ENCODE results near the gene CACNA2D1.

The CACNA2D1 gene

DNA sequence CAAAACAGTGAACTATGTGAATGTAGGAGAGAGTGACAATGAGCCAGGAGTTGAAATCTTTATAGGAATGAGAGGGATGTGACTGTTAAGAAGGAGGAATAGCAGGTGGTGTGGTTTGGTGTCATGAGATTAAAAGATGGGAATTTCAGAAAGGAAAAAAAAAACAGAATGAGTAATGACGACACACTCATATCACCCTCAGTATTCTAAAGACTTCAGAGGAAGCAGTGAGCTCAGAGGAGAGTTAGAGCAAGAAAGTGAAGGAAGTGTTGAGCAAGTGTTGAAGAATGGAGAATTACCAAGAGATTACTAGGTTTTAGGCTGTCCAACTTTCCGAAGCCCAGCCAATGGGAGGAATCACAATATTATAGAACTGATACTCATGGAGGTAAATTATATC, 453.2 kb downstream of the CACNA2D1 start:
- DNase-seq (ENCODE audit: low read depth in 2 of 2) = peak in 1 of 2 experiments; percentile 4

DNA sequence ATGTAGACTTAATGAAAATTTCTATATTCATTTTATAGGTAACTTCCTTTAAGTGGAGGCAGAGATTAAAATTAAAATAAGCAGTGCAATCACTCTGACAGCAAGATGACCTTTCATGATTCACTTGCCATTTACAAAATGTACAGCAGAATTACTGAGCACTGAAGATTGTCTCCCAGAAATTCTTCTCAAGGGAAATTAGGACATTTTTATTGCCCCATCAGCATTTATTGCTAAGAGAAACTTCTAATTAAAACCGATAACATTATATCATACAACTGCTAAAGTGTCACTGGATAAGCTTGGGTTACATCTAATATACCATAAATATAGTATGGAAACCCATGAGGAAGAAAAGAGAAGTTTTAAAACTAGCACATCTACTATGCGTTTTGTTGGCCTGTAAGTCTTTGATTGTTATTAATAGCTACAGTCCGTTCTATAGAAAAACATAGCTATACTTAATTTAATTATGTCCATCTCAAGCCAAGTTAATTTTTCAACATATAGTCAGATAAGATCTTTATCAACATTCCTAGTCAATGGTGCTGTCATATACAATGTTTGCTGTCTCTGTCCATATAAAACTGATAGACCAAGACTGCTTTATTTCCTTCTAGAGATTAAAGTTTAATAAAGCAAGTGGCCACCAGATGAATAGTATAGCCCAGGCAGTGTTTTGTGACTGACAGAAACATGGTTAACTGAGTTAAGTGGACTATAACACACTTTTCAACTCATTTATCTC, 456.7 kb downstream of the CACNA2D1 start:
- DNase-seq (ENCODE audit: low read depth in 2 of 2) = no peak

DNA sequence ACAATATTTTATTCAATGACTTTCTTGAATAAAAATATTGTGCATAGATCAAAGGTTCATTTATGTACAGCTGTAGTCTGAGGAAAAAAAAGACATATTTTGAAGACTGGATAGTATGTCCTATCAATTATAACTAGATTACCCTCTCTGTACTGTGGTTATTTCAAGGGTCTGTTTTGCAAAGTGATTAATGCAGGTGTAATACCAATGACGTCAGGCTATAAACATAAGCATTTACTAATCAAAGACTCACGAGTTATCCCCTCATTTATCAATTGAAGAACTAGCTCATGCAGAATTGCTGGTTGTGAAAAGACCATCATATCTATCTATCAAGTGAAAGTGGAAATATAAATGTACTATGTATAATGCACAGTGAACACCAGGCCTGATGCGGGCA, 460.2 kb downstream of the CACNA2D1 start:
- no peak for DNase-seq (ENCODE audit: low read depth in 2 of 2)

DNA sequence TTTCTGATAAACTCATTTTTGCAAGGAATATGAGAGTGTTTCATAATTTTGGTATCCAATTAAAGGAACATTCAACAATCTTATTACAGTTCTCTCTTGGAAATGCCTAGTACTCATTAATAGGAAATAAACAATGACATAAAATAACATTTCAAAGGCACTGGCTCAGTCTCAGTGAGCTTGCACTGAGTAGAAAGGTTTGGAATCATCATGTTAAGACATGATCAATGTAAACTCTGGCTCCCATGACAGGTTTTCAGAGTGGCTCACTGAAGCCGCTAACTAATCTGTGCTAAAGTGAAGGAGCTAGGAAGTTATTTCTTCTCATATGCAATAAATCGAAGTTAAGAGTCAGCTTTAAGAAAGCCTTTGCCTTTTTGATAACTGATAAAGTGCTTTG, 470.5 kb downstream of the CACNA2D1 start:
- DNase-seq (ENCODE audit: low read depth in 2 of 2) = no peak

DNA sequence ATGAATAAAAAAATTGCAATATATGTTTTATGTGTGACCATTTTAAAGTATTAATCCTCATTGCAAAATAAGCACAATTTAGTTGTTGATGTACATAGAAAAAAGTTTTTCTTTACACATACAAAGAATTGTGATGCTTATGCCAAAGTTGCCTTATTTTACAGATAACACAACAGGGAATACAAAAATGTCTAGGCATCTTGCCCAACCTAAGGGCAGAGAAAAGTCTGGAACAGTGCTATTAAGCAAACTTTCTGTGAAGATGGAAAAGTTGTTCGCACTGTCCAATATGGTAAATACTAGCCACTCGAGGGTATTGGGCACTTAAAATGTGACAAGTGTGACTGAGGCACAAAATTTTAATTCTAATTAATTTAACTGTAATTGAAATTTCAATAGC, 483.6 kb downstream of the CACNA2D1 start:
- DNase-seq (ENCODE audit: low read depth in 2 of 2) = no peak

DNA sequence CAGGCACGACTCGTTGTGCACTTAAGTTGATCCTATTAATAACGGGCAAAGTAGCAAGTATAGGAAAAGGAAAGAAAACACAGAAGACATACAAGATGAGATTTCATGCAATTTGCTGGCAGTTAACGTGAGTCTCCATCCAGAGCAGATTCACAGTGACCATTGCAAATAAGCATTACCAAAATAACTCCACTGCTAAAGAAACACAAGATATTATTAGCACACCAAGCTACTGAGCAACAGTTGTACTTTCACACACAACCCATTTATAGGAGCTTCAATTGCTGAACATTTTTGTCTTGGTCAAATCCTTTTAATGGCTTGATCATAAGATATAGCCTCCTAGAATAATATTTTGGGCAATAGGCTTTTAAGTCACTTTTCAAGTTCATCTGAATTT, 486.1 kb downstream of the CACNA2D1 start:
- DNase-seq (ENCODE audit: low read depth in 2 of 2) = no peak

DNA sequence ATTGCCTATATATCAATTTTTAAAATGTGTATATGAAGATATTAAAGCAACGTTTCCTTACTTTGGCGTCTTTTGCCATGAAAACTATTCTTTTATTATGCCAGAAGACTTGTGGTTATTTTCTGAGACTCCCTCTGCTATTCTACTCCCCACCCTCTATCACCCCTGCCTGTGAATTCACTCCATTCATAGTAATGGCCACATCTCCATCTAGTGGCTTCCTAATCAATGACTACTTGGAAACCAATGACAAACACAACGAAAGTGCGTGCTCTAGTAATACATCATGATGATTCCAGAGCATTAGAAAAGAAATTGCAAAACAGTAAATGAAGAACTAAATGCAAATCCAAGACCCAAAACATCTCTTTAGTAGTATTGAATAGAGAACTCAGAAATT, 487.1 kb downstream of the CACNA2D1 start:
- DNase-seq (ENCODE audit: low read depth in 2 of 2) = peak; percentile 30 to 31

DNA sequence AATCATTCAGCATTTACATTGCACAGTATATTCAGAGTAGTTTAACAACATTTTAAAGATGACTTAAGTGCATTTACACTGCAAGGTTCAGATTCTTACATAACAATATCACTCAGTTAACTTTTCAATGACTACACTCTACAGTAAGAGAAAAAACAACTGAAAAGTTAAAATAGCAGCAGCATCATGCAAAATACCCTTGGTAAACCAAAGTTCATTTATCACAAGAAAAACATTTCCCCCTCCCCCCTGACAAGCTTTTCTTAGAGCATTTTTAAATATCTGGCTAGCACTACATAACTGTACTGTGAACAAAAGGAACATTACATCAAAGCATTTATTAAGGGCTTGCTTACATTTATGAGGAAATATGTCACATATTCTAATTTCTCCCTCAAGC, 494.3 kb downstream of the CACNA2D1 start:
- no peak for DNase-seq (ENCODE audit: low read depth in 2 of 2)

DNA sequence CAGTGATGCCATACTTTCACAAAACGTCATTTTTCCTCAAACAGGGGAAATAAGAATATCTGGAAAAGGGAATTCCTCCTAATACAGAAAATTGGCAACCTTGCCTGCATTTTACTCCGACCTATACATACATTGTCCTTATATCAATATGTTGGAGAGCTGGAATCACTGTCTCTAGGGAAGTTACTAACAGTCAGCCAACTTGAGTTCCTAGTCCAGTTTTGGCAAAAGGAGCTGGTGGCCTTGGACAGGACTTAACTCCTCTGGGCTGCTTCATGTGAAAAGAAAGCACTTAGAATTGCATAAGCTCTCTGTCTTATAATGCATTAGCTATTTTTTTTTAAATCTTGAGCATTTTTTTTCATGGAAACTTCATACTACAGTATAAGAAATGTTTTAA, 499.5 kb downstream of the CACNA2D1 start:
- no peak for DNase-seq (ENCODE audit: low read depth in 2 of 2)

DNA sequence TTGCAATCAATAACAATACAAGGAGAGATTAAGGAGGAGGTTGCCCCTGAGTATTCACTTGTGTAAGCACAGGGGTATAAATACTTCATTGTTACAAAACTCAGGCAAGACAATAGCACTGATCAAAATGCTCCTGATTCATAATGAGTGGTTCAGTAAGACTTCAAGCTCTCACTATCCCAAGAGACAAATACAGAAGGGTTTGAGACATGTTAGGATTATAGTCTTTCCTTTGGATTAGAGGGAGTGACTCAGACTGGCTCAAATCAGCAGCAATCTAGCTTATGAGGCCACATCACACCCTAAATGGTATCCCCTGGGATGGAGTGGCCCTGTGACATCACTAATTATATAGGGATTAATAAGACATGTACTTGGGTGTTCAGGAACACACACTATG, 506.5 kb downstream of the CACNA2D1 start:
- no peak for DNase-seq (ENCODE audit: low read depth in 2 of 2)

DNA sequence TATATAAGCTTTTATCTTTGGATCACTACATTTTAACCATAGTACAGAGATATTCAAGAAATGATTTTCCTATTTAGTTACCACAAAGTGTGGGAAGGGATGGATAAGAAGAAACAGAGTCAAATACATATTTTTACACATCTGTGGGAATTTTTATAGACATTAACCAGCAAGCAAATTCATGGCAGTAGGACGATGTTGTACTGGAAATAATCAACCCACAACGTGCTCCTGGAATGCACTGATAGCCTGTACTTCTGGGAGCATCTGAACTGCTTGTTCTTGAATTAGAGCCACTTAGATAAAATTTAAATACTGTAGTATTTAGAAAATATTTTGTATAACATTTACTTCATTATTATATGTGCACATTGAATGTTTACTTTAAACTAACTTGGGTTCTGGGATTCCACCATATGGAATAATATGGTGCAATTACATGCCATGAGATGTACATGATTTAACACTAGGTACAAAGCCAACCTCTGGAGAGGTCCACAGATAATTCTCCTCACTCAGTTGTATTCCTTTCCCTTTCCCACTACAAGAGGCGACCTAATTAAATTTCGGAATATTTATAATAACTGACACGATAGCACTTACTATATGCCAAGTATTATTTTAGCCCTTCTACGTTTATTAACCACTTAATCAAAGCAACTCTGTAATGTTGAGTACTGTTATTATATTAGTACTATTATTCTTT, 508.8 kb downstream of the CACNA2D1 start:
- DNase-seq (ENCODE audit: low read depth in 2 of 2) = no peak

DNA sequence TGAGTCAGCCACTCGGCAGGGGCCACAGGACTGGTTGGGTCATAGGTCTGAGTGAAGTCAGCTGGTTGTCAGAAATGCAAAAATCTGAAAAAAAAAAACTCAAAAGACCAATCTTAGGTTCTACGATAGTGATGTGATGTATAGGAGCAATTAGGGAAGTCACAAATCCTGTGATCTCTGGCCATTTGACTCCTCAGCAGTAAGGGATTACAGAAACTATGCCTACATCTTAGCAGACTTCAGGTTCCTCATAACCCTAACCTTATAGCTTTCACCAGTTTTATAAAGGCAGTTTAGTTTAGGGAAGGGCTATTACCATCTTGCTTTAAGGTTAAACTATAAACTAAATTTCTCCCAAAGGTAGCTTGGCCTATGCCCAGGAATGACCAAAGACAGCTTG, 510.6 kb downstream of the CACNA2D1 start:
- no peak for DNase-seq (ENCODE audit: low read depth in 2 of 2)

DNA sequence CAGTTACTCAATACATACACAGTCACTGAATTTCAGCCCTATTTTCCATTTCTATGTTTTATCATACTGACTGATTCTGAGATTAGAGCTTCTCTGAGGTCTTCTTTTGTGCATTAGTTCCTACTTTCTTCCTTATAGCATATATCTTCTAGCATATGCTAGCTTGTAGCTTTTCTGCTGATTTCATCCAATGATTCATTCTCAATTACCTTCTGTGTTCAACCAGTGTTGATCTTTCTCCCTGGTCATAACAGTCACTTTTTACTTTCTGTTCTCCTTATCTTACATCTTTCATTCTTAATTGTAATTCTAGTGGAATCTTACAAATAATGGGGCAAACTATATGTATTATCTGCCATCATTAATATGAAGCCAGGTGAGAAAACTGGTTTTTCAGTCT, 514.2 kb downstream of the CACNA2D1 start:
- no peak for DNase-seq (ENCODE audit: low read depth in 2 of 2)

DNA sequence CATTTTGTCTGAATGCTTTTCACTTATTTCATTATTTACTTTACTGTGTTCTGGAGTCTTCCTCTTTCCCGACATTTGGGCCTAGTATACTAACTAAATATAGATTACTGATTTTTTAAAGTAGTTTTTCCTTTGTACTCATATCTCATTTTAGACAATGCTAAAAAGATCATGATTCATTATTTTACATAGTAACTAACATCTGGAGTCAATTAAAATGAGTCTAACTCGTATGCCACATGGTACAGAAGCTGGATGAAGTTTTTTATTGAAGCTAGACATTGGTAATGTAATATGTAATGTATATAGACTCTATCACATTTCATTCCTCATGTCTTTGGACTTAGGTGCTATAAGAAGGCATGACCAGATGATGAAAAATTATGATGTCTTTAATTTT, 517.4 kb downstream of the CACNA2D1 start:
- peak; percentile 26 to 27 for DNase-seq (ENCODE audit: low read depth in 2 of 2)

DNA sequence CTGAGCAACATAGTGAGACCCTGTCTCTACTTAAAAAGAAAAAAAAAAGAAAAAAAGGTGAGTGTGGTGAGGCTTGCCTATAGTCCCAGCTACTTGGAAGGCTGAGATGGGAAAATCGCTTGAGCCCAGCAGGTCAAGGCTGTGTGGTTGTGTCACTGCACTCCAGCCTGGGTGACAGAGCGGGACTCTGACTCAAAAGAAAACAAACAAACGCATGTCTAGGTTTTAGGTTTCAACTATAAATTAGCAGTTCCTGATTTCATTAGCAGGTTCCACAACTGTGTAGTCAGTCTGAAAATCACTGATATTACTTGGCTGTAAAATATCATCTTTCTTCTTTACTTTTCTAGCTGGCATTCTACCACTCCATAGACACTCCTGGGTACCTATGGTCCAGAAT, 518.0 kb downstream of the CACNA2D1 start:
- no peak for DNase-seq (ENCODE audit: low read depth in 2 of 2)

DNA sequence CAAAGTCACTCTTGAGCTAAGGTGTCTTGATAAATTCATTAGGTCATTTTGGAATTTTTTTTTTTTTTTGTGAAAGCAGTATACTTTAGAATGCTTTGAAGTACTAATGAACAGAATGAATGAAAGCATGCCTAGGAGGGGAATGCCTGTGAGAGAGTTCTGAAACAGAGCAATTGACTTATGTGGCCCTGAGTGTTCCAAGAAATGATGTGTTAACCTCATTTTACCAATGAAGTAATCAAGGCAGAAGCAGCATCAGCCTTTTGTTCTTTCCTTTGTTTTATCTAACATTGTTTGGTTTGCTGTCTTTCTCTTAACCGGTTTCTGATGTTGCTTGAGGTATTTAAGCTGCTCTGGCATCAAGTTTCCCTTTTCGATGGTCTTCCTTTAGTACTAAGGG, 519.1 kb downstream of the CACNA2D1 start:
- no peak for DNase-seq (ENCODE audit: low read depth in 2 of 2)

DNA sequence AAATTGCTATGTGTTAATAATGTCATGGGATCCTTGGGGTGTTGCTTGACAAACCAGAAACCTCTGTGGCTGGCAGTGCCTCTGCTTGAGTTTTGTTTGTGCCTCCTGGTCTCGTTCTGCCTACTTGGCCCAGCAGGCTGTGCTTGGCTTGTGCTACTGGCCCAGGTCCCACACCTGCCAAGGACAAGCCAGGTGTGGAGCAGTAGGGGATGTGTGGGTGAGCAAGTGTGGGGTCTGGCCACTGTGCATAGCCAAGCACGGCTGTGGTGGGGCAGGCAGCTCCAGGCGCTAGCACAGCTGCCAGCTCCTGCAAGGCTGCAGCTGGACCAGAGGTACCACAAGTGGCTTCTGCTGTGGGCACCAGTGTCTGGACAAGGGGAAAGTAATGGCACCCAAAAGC, 524.1 kb downstream of the CACNA2D1 start:
- DNase-seq (ENCODE audit: low read depth in 2 of 2) = no peak

DNA sequence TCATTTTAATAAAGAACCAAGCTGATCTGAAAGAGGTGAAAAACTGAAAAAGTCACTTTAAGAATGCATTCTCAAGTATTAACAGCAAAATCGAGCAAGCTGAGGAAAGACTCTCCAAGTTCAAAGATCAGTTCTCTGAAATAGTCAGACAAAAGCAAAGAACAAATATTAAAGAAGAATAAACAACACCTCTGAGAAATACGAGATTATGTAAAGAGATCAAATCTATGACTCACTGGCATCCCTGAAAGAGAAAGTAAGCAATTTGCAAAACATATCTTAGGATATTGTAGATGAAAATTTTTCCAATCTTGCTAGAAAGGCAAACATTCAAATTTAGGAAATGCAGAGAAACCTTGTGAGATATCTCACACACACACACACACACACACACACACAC, 535.4 kb downstream of the CACNA2D1 start:
- DNase-seq (ENCODE audit: low read depth in 2 of 2) = no peak

DNA sequence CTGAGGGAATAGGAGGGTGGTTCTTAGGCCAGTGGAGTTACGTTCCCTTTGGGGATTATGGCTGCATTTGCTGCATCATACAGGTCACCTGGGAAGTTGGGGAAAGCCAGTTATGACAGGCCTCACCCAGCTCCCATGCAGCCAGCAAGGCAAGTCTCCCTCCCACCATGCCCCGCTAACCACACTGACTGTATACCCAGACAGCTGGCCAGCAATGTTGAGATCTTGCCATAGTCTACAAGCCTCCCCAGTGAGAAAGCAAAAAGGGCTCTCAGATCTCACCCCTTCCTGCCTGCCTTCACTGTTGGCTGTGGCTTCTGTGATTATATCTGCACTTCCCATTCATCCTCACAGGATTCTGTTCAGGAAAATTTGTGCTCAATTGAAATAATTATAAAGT, 540.5 kb downstream of the CACNA2D1 start:
- no peak for DNase-seq (ENCODE audit: low read depth in 2 of 2)

DNA sequence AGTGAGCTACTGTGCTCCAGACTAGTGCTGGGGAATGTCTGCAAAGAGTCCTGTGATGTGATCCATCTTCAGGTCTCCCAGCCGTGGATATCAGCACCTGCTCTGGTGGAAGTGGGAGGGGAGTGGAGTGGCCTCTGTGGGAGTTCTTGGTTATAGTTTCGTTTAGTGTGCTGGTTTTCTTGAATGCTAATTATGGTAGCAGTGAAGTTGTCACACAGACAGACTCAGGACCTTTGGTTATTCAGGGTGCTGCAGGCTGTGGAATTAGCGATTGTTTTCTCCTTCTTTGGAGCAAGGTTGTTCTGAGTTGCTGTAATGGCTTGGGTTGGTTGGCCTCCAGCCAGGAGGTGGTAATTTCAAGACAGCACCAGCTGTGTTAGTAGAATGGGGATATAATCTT, 541.0 kb downstream of the CACNA2D1 start:
- DNase-seq (ENCODE audit: low read depth in 2 of 2) = no peak

All from fibroblast of skin of left quadriceps (primary cell).